GM12874 (cell line): ENCODE data around the gene SLC51B.

Experiments
- TF ChIP-seq, protein P1 (sequence below): IDR thresholded peaks from 2 replicates; pipeline ENCODE4 v1.5.1; 2011; ENCODE audit warnings: low read depth, mild to moderate bottlenecking, control low read depth, low read length, moderate library complexity; ENCODE audit not compliant: insufficient read depth

SLC51B gene

DNA sequence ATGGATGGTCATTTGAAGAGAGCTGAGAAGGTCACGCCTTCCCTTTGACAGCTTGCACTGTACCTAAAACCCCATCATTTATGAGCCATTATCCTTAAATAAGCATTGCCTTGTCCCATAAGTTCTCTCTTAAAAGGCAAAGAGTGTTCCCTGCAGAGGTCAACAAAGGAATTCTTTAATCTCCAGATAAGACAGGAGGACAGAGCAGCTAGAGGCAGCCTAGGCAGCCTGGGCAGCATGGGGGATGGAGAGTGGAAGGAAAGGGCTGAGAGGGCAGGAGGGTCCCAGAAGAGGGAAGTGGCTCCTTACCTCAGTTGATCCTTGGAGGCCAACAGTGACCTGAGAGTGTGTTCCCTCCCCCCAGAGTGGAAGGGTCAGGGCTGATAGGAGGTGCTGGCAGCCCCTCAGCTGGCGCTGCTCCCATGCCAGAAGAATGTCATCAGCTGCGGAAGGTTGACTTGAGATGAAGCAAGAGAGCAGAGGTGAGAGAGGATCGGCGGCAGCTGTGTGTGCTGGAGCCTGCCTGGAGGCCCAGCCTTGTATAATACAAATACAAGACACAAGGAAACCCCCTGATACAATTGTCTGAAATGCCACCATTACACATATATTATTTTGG, 44.1 kb downstream of the SLC51B start:
- TF ChIP-seq, protein P1, sequence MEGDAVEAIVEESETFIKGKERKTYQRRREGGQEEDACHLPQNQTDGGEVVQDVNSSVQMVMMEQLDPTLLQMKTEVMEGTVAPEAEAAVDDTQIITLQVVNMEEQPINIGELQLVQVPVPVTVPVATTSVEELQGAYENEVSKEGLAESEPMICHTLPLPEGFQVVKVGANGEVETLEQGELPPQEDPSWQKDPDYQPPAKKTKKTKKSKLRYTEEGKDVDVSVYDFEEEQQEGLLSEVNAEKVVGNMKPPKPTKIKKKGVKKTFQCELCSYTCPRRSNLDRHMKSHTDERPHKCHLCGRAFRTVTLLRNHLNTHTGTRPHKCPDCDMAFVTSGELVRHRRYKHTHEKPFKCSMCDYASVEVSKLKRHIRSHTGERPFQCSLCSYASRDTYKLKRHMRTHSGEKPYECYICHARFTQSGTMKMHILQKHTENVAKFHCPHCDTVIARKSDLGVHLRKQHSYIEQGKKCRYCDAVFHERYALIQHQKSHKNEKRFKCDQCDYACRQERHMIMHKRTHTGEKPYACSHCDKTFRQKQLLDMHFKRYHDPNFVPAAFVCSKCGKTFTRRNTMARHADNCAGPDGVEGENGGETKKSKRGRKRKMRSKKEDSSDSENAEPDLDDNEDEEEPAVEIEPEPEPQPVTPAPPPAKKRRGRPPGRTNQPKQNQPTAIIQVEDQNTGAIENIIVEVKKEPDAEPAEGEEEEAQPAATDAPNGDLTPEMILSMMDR = no peak

DNA sequence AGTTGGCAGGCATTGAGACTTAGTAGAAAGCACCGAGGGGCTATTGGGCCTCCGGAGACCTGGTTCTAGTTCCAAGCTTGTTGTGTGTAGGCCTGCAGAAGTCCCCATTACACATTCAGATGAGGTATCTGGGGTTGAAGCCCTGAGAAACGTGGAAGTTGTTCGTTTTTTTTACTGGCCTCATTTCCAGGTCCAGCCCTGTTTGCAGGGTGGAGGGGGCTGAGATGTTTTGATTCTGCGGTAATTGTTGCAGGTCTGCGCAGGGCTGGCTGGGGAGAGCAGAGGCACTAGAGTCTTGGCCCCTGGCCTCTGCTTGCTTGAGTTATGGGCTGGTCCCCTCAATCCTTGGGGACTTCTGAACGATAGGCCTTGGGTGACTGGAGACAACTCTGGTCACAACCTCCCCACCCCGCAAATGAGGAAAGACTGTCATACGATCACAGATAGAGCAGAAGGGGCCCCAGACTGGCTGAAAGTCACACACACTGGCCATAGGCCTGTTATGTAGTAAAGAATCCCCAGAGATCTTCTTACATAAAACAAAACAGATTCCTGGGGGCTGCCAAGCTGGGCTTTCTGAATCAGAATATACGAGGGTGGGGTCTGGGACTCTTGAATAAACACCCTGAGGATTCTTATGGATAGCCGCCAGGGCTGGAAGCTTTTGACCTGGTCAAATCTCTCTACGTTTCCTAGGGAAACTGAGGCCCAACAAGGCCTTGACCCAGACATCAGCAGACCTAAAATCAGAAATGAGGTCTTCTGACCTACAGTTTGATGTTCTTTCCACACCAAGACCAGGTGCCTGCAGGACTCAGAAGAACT, 47.0 kb downstream of the SLC51B start:
- TF ChIP-seq, protein P1 = no peak

DNA sequence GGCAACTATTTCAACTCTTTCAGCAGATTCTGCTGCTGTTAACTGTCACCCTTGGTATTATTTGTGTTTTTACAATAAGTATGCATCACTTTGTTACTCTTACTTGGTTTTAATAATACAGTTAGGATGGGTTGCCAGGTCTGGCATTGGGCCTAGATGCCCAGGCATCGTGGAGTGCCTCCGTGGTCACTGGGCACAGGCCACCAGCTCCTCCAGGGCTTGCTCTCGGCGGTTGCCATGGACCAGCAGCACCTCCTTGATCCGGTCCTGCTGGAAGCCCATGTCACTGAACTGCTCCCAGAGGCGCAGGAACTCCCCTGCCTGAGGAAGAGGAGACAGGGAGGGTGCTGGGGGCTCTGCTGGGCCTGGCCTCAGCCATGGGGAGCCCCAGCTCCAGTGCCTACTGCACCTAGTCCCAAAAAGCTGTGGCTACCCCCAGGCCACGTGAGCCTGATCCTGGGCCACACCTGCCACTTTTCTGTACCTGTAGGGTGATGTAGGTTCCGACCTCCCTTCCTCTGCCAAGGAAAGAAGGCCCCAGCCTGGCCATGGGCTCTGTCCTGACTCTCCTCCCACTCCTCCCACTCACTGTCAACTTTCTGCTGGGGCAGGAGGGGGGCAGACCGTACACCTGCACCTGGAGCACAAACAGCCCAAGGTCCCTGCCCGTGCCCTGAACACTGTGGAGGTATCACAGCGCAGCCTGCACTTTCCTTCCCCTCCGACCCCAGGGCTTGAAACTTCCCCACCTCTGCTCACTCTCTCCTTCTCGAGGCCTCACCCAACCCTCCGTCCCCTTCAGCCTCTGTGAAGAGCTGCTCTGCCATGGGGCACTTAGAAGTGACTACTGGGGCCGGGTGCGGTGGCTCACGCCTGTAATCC, 48.0 kb downstream of the SLC51B start:
- TF ChIP-seq, protein P1 = no peak

DNA sequence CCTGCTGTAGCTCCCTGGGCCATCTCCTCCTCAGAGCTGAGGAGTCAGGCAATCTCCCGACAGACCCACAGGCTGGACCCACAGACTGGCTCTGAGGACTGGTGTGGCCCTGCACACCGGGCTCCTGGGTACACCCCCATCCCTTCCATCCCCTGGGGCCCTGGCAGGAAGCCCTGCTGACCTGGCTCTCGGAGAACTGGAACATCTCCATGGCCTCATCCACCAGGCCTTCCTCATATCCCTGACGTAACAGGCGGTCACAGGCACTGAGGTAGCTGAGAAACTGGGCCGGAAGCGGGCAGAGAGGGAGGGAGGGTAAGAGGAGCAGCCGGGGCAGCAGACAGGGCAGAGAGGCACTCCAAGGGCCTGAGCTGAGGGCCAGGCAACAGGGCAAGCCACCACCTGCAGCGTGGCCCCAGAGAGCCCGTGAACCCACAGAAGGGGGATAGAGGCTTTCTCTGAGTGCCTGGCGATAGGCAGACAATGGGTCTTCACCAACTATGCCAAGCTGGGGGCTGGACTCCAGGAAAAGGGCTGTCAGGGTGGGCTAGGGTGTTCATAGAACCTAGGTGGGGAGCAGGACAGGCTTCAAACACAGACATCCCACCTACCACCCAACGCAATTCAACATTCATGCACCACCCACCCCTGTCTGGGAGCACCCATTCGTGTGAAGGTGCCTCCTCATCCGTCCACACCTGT, 49.3 kb downstream of the SLC51B start:
- TF ChIP-seq, protein P1 = no peak

DNA sequence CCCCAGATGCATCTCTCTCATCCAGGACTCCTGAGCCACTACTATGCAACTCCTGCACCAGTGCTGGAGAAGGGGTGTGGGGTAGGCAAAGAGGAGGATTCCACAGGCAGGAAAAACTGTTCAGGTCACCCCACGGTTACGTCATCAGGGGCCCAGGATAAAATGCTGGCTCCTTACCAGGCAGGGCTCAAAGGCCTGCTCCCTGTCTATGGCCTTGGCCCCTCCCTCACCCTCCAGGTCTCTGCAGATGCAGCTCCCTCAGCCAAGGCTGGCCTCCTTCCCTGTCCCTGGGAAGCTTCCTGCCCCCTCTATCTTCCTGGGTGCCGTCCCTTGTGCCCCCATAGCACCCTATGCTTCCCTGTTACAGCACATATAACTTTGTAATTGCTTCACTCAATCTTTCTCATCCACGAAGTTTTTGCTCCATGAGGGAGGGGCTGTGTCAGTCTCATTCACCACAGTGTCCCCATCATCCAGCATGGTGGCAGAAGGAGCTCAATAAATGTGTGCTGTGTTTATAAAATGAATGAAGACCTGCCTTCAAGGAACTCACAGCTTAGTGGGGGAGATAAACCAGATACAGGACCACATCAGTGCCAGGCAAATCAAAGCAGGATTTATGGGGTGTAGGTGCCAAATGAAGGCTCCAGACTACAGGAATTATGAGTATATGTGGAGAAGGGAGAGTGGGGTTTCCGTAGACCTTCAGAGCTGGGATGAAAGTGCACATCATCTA, 50.0 kb downstream of the SLC51B start:
- TF ChIP-seq, protein P1 = no peak

DNA sequence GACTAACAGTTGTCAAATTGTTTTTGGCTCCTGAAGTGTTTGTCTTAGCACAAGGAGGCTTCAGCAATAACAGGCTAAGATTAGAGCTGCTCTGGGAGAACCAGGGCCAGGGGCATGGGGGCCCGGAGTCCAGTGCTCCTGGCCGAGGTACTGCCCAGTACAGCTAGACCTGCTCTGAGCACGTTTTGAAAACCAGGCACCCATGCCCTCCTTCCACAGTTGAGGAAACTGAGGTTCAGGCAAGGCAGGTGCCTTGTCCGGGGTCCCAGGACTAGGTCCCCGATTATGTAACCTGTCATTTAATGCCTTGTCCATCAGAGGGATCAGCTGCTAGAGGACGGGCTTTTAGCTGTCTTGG, 50.5 kb downstream of the SLC51B start:
- TF ChIP-seq, protein P1 = no peak
